CD4-positive, alpha-beta T cell treated with Interleukin-15 for 1 hour (primary cell): ENCODE measurements around the gene ARHGAP22.

Source experiments
- DNase-seq: peaks from one replicate; pipeline ENCODE4 v3.0.0-alpha.2; 2020

The ARHGAP22 gene

DNA sequence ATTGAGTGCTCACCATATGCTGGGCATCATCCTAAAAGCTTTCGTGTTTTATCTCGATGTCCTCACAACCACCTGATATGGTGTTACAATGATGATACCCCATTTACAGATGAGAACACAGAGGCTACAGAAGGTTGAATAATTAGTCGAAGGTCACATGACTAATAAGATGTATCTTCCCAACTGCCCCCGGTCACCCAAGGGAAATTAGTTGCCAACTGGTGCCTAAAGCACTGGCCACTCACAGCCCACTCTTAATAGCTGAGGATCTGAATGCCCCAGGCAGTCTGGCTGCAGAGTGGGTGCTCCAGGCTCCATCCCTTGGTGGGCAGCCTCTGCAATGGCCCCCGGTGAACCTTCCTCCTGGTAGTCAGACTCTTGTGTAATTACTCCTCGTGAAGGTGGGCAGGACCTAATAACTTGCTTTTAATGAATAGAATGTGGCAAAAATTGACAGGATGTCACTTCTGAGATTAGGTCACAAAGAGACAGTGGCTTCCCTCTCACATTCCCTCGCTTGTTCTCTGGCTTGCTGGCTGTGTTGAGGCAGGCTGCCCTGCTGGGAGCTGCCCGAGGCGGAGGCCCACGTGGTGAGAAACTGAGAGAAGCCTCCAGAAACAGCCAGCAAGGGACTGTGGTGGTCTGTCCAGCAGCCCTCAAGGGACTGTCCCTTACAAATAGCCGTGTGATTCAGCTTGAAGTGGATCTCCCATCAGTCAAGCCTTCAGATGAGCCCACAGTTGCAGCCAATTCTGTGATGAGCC lies 109.4 kb downstream of the ARHGAP22 start:
- DNase-seq: no peak

DNA sequence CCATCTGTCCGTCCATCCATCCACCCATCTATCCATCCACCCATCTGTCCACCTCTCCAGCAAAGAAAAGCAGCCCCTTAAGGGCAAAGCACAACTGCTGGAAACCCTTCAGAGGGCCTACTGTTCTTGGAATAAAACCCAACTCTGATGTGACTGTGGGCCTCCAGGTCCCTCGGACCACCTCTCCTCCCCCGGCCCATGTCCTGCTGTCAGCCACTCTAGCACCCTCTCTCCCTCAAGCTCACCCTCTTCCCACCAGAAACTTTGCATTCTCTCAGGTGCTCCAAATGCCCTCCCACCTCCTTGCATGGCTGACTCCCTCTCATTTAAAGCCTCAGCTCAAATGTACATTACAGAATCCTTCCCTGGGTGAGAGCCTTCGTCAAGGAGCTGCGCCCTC lies 110.3 kb downstream of the ARHGAP22 start:
- no peak for DNase-seq

DNA sequence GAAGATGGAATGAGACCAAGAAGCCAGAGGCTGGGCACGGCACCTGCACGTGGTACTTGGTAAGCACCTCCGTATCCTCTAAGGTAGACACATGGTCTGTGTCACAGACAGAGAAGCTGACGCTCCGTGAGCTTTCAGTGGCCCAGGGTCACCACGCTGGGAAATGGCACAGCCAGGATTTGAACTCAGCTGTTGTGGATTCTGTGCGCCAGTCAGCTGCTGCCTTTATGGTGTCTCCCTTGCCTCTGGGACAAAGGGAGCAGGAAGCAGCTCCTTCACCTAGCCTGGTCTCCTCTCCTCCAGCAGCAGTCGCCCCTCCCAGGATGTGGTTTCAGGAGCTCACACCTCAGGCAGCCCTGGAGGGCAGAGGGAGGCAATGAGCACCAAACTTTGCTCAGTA lies 110.8 kb downstream of the ARHGAP22 start:
- DNase-seq: no peak

DNA sequence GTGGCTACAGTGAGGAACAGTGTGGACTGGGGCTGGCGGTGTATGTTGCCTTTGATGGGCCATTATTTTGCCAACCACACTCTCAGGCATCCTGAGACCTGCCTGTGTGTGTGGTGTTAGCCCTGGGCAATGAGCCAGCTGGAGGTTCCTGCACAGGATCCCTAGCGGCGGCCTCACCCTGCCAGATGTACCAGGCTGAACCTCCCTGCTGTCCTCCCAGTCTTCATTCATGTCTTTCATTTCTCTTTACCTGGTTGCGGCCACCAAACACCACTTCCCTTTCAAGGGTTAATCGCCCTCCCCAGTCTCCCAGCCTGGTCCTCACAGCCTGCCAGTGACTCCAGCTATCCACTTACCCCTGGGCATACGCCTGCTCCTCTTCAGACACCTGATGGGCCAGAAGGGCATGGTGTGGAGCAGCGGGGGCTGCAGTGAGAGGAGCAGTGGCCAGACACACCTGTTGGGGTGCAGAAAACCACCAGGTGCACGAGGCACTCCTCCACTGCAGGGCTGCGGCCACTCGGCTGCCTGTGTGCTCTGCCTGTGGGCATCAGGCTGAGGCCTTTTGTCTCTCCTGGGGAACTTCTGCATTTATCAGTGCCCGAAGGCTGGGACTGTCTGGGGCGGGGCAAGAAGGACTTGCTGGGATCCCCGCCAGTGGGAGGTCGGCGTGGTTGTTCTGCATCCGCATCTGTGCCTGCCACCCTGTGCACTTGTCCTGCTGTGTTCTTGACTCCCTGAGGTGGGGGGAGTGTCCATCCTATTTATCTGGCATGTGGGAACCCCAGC lies 111.6 kb downstream of the ARHGAP22 start:
- DNase-seq: peak; percentile 32

DNA sequence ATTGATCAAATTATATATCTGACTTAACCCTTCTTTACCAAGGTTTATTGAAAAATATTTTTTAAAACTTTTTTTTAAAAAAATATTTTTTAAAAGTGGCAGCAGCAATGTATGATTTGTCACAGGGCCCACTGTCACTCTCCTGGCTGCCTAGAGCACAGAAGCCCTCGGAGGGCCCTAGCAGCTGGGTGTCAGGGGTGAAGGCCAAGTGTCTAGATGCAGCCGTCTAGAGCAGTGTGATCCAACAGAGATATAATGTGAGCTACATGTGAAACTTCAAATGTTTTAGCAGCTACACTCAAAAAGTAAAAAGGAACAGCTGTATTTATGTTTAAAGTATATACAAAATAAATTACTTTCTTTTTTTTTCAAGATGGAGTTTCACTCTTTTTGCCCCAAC lies 112.7 kb downstream of the ARHGAP22 start:
- no peak for DNase-seq

DNA sequence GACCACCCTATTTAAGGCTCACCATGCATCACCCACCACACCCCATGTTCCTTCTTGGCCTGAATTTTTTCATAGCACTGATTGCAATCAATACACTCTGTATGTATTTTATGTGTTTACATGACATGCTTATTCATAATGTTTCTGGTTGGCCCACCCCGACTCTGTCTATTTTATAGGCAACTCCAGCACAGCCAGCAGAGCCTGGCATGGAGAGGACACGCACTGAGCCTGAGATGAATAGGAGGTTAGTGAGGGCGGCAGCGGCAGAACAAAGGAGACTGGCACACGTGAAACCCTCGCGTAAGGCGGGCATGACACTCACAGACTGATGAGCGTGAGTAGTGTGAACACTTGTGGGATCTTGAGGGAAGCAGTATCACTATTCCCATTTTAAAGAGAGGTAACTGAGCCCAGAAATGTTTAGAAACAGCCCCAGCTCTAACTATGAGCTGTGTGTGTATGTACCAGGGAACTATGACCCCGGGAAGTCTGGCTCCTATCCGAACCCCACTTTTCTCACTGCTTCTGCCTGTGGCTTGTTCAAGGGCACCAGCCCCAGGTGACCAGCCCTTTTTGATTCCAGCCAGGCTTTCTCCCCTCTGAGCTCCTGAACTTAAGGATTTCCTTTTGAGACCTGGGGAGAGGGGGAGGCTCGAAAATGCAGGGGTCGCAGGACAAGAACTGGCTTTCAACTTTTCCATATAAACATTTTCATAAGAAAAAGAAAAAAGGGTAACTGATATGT lies 113.3 kb downstream of the ARHGAP22 start:
- no peak for DNase-seq

DNA sequence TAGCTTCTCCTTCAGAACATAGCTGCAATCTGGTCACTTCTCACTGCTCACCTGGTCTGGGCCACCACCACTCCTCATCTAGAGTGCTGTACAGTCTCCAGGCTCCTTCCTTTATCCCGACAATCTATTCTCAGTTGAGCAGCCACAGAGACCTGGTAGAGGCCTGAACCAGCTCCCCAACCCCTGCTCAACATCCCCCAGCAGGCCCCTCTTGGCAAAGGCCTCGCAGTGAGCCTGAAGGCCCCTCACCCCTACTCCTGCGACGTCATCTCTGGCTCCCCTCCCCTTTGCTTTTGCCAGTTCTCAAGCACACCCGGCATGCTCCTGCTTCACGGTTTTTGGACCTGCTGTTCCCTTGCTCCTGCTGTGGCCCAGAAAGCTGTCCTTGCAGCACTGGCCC lies 113.9 kb downstream of the ARHGAP22 start:
- no peak for DNase-seq

DNA sequence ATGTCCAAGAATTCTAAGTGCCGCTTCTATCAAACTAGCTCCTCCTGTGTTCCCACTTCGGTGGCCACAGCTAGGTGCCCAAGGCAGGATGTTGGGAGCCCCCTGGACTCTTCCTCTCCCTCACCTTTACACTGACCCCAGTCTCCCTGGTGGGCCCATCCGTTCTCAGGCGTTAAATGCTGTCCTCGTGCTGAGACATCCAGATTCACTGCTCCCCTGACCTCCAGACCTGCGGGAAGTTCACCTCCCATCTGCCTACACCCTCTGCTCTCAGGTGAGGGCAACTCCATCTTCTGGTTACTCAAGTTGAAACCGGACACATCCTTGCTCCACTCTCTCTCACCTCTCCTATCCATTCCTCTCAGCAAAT lies 114.3 kb downstream of the ARHGAP22 start:
- DNase-seq: no peak

DNA sequence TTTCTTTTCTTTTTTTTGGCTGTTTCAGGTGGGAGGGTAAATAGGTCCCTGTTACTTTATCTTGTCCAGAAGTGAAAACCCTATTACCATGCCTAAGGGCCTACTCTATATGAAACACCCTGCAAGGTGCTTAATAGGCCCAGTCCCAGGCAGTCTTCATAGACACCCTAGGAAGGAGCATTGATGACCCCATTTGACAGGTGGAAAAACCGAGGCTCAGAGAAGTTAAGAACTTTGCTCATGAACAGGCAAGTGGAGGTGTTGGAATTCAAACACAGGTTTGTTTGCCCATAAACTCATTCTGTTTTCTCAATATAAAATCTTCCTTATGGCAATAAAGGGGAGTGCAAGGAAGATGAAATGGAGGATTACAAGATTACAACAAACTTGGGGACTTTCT lies 115.8 kb downstream of the ARHGAP22 start:
- no peak for DNase-seq

DNA sequence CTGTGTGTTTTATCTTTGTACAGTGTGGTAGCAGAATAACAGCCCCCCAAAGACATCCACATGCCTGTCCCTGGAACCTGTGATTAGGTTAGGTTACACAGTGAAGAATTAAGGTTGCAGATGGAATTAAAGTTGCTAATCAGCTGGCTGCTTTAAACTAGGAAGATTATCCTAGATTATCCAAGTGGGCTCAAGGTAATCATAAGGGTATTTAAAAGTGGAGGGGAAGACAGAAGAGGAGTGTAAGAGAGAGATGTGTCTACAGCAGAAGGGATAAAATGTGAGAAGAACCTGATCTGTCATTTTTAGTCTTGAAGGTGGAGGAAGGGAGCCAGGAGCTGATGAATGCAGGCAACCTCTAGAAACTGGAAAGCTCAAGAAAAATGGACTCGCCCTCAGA lies 117.6 kb downstream of the ARHGAP22 start:
- no peak for DNase-seq

DNA sequence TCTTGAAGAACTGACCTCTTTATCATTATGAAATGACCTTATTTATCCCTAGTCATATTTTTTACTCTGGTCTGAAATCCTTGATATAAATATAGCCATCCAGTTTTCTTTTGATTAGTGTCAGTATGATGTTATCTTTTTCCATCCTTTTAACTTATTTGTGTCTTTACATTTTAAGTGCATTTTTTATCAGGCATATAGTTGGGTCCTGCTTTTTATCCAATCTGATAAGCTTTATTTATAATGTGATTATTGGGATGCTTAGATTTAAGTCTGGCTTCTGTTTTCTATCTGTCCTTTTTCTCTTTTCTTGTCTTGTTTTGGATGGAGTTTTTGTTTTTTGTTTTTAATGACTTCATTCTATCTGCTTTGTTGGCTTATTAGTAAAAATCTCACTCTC lies 119.2 kb downstream of the ARHGAP22 start:
- no peak for DNase-seq

DNA sequence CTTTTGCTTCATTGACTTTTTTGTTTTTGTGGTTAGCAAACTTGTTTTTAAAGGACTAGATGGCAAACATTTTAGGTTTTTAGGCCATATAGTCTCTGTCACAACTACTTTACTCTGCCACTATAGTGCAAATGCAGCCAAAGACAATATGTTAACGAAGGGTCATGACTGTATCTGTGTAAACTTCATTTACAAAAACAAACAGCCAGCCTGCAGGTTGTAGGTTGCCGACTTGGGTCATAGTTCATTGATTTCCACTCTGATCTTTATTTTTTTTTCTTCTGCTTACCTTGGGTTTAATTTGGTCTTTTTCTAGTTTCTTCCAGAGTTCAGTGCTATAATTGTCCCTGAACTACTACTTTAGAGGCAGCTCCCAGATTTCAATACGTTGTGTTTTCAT lies 120.0 kb downstream of the ARHGAP22 start:
- no peak for DNase-seq

DNA sequence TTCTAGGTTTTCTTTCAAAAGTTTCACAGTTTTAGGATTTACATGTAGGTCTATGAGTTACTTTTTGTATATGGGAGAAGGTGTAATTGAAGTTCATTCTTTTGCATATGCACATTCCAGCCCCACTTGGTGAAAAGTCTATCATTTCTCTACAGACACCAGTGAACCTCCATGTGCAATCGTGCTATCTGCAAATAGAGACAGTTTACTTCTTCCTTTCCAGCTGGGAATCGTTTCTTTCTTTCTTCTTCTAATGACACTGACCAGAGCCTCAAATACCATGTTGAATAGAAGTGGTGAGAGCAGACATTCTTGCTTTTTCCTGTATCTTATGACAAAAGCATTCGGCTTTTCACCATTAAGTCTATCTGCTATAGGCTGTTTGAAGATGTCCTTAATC lies 122.7 kb downstream of the ARHGAP22 start:
- no peak for DNase-seq

DNA sequence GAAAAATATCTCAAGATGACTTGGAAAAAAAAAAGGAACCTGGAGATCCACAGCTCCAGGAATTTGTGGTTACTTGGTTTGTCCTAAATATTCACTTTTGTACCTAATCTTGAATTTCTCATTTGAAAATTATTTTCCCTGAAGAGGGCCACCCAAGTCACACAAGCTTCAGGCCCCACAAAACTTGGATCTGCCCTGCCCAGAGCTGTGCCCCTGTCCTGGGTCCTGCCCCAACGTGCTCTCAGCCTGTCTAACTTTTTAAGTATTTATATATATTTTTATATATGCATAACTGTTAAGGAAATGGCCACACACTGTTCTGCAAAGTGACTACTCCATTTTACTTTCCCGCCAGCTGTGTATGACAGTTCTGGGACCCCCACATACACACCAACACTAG lies 123.5 kb downstream of the ARHGAP22 start:
- no peak for DNase-seq

DNA sequence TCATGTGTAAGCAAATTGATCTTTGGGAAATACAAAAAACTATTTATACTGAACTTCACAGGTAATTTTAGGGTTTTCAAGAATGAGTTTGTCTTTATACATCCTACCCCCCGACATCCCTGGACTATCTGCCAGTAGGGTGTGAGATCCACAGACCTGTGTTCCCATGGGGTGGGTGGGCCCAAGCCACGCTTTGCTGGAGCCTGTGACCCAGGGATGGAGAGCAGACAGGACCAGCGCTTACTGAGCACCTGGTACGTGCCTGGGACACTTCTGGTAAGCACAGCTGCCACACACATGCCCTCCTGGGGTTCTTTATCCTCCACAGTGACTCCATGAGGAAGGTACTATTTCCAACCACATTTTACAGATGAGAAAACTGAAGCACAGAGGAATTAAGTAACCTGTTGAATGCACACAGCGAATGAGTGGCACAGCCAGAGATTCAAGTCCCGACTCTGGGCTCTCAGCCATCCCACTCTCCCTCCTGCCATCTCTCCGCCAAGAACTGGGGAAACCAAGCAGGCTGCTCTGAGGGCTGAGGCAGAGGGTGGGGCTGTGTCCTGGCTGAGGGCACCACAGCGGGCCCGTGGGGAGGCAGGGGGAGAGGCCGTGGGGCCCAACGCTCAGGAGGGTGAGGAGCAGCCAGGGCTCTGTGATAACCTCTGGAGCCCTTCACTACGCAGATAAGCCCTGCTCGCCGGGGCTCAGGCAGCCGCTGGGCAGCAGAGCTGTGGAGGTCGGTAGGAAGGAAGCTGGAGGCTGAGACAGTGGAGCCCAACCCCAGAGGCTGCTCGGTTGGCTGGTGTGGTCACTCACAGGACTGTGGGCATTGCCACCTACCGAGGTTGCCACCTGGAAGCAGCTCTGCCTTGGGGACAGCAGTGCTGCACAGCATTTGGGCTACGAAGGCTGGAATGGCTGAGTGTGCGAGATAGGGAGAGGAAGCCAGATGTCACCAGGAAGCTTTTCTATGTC lies 124.2 kb downstream of the ARHGAP22 start:
- DNase-seq: peak; percentile 7

DNA sequence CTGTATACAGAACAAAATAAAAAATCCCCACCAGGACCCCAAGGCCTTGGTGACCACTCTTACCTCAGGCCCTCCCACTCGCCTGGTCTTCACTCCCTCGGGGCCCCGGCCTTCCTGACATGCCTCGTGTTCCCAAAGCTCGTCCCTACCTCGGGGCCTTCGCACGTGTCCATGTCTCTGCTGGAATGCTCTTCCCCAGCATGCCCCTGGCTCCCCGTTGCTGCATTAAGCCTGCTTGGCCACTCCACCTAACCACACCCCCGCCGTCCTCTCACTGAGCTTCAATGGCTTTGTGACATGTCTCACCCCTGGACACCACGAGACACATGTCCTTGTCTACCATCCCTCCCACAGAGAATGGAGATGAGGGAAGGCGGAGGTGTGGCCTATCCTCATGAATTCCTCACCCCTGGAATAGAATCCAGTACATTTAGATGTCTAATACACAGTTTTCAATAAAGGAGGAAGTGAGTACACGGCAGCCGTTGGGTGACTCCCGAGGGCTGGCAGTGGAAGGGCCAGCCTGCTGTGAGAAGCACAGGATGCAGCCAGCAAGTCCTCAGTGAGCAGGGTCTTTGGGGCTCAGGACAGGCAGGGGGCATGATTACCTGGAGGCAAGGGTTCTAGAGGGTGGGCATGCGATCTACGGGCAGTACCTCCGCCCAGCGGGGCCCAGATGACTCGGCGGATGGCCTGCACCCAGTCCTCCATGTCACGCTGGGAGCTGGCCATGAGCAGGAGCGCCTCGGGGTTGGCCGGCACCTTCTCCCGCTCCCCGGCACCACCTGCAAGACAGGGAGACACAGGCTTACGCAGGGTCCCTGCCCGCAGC lies 125.7 kb downstream of the ARHGAP22 start:
- DNase-seq: peak; percentile 10

DNA sequence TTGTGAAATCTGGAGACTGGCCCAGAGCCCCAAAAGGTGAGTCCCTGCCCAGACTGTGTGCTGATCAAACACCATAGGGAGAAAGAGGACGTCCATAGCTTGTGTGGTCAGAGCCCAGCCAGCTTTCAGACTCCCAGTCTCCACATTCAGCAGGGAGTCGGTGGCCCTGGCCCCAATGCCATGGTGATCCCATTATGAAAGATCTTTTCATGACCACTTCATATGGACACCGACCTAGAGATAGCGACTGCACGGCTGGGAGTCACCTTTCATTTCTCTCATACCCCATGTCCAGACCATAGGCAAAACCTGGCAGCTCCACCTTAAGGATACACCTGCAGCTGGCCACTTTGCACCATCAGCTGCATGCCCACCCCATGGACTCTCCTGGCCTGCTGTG lies 126.4 kb downstream of the ARHGAP22 start:
- peak; percentile 6 for DNase-seq

DNA sequence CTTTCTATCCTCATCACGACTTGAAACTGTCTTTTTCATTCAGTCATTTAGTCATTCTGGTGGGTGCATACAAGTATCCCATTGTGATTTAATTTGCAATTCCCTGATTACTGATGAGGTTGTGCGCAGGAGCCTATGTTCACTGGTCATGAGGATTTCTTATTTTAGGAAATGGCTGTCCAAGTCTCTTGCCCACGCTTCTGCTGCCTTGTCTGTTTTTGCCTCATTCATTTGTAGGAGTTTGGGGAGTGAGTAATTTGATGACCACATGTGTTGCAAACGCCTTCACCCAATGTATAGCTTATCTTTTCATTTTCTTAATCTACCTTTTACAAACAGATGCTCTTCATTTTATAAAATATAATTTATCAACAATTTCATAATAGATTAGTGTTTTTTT lies 127.3 kb downstream of the ARHGAP22 start:
- DNase-seq: no peak

DNA sequence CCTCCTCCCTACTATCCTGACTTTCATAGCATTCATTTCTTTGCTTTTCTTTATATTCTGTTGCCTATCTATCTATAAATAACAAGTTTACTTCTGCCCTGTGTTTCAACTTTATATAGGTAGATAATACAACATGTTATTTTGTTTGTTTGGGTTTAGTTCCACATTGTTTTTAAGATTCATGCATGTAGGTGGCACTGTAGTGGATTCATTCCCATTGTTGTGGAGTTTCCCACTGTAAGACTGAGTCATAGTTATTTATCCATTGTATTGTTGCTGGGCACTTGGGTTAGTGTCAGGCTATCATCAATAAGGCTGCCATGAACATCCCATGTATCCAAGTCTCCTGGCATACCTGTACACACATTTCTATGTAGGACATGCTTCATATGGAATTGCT lies 127.7 kb downstream of the ARHGAP22 start:
- no peak for DNase-seq

DNA sequence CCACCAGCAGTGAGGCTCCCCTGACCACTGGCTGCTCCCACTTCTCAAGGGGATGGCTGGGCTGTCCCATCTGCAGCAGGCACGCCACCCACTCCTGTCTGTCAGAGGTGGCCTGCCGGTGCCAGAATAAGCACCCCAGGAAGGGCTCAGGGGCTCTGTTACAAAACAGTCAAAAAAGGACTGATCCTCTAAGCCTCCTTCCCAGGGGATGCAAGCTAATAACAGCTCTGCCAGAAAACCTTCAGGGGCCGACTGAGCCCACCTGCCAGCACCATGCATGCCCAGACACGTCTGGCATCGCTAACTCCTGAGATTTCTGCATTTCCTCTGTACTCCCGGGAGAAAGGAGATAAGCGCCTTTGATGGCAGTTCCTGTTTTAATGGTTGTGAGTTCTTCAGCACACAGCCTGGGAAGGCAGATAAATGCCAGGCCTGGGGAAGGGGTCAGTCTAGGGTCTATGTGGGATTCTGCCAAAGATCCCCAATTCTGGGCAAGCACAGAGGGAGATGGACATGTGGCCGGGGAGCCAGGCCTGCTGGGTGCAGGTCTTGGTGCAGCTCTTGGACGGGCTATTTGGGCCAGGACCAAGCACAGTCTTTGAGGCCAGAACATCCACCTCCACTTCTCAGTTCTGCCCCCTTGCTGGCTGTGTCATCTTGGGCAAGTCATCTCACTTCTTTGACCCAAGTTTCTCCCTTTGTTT lies 128.4 kb downstream of the ARHGAP22 start:
- no peak for DNase-seq

DNA sequence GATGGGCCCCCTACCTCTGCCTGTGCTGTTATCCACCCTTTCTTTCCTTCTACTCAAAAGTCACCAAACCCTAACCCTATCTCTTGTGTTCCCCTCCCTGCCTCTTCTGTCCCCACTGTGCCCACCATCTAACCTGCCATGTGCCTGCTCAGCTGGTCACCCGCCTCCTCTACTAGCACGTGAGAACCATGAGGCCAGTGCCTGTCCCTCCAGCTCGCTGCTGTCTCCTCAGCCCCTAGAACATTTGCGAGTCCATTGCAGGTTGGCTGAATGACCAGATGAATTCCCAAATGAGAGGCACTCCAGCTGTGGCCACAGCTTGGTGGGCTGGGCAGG lies 129.0 kb downstream of the ARHGAP22 start:
- DNase-seq: no peak
